SH-SY5Y (cell line): ENCODE measurements around the gene IL17RE.

Experiments used
- GATA2 ChIP-seq: IDR thresholded peaks from 2 replicates; pipeline ENCODE4 v1.6.1; 2011; ENCODE audit warnings: mild to moderate bottlenecking, low read depth, low read length
- GATA3 ChIP-seq: IDR thresholded peaks from 2 replicates; pipeline ENCODE4 v1.6.1; 2011; ENCODE audit warnings: low read depth, mild to moderate bottlenecking, low read length, moderate library complexity

- TF ChIP-seq GATA2 = no peak
- no peak for TF ChIP-seq GATA3
These were observed 15.2 kb upstream of the IL17RE start for GRCh38 chr3:9887480-9887879.
